Type B pancreatic cell (in vitro differentiated cells): Measurements from ENCODE around the gene JADE1. TPM values are rescaled to one million over a fixed set of nuclear protein-coding genes. Genes with fewer than 3 reads are reported as not detected.

ENCODE experiments used
- DNase-seq: peaks from one replicate; pipeline ENCODE4 v3.0.0; 2021; ENCODE audit warnings: mixed read lengths; ENCODE audit not compliant: unreplicated experiment; ENCODE audit errors: extremely low spot score
- H3K27ac Mint-ChIP-seq: 2 replicates; pipeline ENCODE4 v1.8.0; 2021; ENCODE audit warnings: mild to moderate bottlenecking, mixed read lengths
- H3K27me3 Mint-ChIP-seq: 2 replicates; pipeline ENCODE4 v1.8.0; 2021; ENCODE audit warnings: mixed read lengths
- H3K36me3 Mint-ChIP-seq: 2 replicates; pipeline ENCODE4 v1.8.0; 2021; ENCODE audit warnings: mixed read lengths
- H3K4me1 Mint-ChIP-seq: one replicate; pipeline ENCODE4 v1.8.0; 2021; ENCODE audit warnings: mixed read lengths; ENCODE audit not compliant: unreplicated experiment
- H3K4me3 Mint-ChIP-seq: 2 replicates; pipeline ENCODE4 v1.8.0; 2021; ENCODE audit warnings: mild to moderate bottlenecking, mixed read lengths
- H3K9me3 Mint-ChIP-seq: 2 replicates; pipeline ENCODE4 v1.8.0; 2021; ENCODE audit warnings: mixed read lengths
- total RNA-seq: library from RNA; stranded (reverse); gene quantifications from 2 replicates; pipeline ENCODE4 v1.2.1, GENCODE V29; 2021; ENCODE audit warnings: low replicate concordance
- TF ChIP-seq, protein P1 (sequence below): fragments of 200-600 bp; sonication (generic); conservative IDR thresholded peaks from 2 replicates; pipeline ENCODE4 v1.5.0; 2021; ENCODE audit warnings: antibody characterized with exemption, mild to moderate bottlenecking

The JADE1 gene
- total RNA-seq, 1 donor from 2014 or later = 27.0 TPM

- no peak overlapping the region for H3K27ac Mint-ChIP-seq
- H3K27me3 Mint-ChIP-seq = peaks cover 3% of the 10 kb centered on the region
- no peak for DNase-seq
- peaks cover 7% of the 10 kb centered on the region for H3K9me3 Mint-ChIP-seq
- no peak overlapping the region for H3K4me3 Mint-ChIP-seq
- peaks cover 19% of the 10 kb centered on the region for H3K4me1 Mint-ChIP-seq
- H3K36me3 Mint-ChIP-seq = no peaks in the 10 kb centered on the region
- TF ChIP-seq, protein P1, sequence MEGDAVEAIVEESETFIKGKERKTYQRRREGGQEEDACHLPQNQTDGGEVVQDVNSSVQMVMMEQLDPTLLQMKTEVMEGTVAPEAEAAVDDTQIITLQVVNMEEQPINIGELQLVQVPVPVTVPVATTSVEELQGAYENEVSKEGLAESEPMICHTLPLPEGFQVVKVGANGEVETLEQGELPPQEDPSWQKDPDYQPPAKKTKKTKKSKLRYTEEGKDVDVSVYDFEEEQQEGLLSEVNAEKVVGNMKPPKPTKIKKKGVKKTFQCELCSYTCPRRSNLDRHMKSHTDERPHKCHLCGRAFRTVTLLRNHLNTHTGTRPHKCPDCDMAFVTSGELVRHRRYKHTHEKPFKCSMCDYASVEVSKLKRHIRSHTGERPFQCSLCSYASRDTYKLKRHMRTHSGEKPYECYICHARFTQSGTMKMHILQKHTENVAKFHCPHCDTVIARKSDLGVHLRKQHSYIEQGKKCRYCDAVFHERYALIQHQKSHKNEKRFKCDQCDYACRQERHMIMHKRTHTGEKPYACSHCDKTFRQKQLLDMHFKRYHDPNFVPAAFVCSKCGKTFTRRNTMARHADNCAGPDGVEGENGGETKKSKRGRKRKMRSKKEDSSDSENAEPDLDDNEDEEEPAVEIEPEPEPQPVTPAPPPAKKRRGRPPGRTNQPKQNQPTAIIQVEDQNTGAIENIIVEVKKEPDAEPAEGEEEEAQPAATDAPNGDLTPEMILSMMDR = no peak
Observed at GRCh38 chr4:128775477-128775876, 34.0 kb upstream of the JADE1 start.

DNA sequence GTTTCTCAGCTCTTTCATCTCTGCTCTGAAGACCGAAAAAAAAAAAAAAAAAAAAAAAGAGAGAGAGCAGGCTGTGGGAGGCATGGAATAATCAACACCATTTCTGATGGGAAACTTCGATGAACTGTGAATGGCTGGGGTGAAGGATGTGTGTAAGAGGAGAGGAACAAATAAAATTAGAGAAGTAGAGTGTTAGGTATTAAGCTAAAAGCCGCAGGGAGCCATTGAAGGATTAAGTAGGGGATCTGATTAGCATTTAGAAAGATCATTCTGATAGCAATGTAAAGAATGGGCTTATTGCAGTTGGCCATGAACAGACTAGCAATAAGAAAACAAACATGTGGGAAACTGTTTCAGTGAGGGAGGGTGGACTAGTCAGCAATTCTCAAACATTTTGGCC, 33.6 kb upstream of the JADE1 start:
- Mint-ChIP-seq H3K9me3 (peaks cover 7% of the 10 kb centered on the region), H3K4me3 (no peak overlapping the region), H3K36me3 (no peaks in the 10 kb centered on the region), H3K27ac (no peak overlapping the region), H3K4me1 (peaks cover 19% of the 10 kb centered on the region), H3K27me3 (peaks cover 3% of the 10 kb centered on the region)
- TF ChIP-seq, protein P1 = no peak
- no peak for DNase-seq

GRCh38 chr4:128776794-128777216, 32.7 kb upstream of the JADE1 start:
- Mint-ChIP-seq H3K9me3 (peaks cover 7% of the 10 kb centered on the region), H3K27me3 (peaks cover 3% of the 10 kb centered on the region), H3K4me1 (peaks cover 19% of the 10 kb centered on the region), H3K27ac (no peak overlapping the region), H3K4me3 (no peak overlapping the region), H3K36me3 (no peaks in the 10 kb centered on the region)
- DNase-seq = no peak
- TF ChIP-seq, protein P1 = no peak

DNA sequence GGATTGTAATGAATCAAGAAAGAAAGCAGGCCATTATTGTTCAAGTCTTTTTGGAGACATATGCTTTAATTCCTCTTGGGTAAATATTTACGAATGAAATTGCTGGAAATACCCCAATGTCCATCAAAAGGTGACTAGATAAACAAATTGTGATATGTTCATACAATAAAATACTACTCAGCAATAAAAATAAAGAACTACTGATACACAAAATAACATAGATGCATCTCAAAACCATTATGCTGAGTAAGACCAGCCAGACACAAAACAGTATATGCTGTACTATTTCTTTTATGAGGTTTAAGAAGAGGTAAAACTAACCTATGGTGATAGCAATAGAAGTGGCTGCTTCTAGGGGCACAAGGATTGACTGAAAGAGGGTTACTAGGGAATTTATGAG, 28.8 kb upstream of the JADE1 start:
- TF ChIP-seq, protein P1 = no peak
- Mint-ChIP-seq H3K4me3 (no peak overlapping the region), H3K9me3 (peaks cover 7% of the 10 kb centered on the region), H3K4me1 (peaks cover 24% of the 10 kb centered on the region), H3K27me3 (peaks cover 3% of the 10 kb centered on the region), H3K27ac (no peak overlapping the region), H3K36me3 (no peaks in the 10 kb centered on the region)
- DNase-seq = no peak

- no peak for DNase-seq
- Mint-ChIP-seq H3K9me3 (peaks cover 3% of the 10 kb centered on the region), H3K4me1 (peaks cover 19% of the 10 kb centered on the region), H3K27ac (no peak overlapping the region), H3K27me3 (no peaks in the 10 kb centered on the region), H3K36me3 (no peaks in the 10 kb centered on the region), H3K4me3 (no peak overlapping the region)
- TF ChIP-seq, protein P1 = no peak
Observed at GRCh38 chr4:128782076-128782715, 27.3 kb upstream of the JADE1 start.
